CD14-positive monocyte (primary cell): ENCODE measurements around the gene KIRREL3. TPM values are rescaled to one million over a fixed set of nuclear protein-coding genes. Genes with fewer than 3 reads are reported as not detected.

Experiments
- DNase-seq, 3 donors: peaks; one replicate each; pipeline ENCODE4 v3.0.0-alpha.2; 2011 to 2022
- H2AFZ ChIP-seq: 2 replicates; pipeline ENCODE4 v1.6.0; 2012; ENCODE audit warnings: mild to moderate bottlenecking, low read depth, low read length, inconsistent platforms; ENCODE audit not compliant: insufficient read depth, poor library complexity, severe bottlenecking
- H3K27ac ChIP-seq, 2 donors: 1 replicate in 1 of 2; 2 replicates in 1 of 2; pipeline ENCODE4 v1.5.1; 2012 to 2013; ENCODE audit warnings: low read length in 2 of 2, control low read depth in 1 of 2, inconsistent platforms in 1 of 2, low read depth in 1 of 2, mild to moderate bottlenecking in 1 of 2
- H3K27me3 ChIP-seq, 2 donors: one replicate each; pipeline versions ENCODE4 v1.6.0 to v1.6.1; 2011 to 2013; ENCODE audit warnings: low read length in 2 of 2; ENCODE audit not compliant: control insufficient read depth in 2 of 2, insufficient read depth in 2 of 2
- H3K36me3 ChIP-seq, 2 donors: replicated peaks in 1 of 2; 1 replicate in 1 of 2; 2 replicates in 1 of 2; pipeline versions ENCODE4 v1.5.1 to v1.6.1; 2012 to 2013; ENCODE audit warnings: low read length in 2 of 2, control low read depth in 1 of 2, inconsistent platforms in 1 of 2, mild to moderate bottlenecking in 1 of 2; ENCODE audit not compliant: insufficient read depth in 2 of 2, control insufficient read depth in 1 of 2
- H3K4me1 ChIP-seq, 2 donors: 1 replicate in 1 of 2; 2 replicates in 1 of 2; pipeline versions ENCODE4 v1.5.1 to v1.6.1; 2012 to 2013; ENCODE audit warnings: low read length in 2 of 2, control low read depth in 1 of 2, inconsistent platforms in 1 of 2, mild to moderate bottlenecking in 1 of 2, moderate library complexity in 1 of 2; ENCODE audit not compliant: insufficient read depth in 2 of 2, control insufficient read depth in 1 of 2
- H3K4me2 ChIP-seq: replicated peaks from 2 replicates; pipeline ENCODE3; 2012; ENCODE audit warnings: low read length, moderate library complexity, mild to moderate bottlenecking; ENCODE audit not compliant: poor library complexity, severe bottlenecking; ENCODE audit errors: extremely low read depth
- H3K4me3 ChIP-seq, 3 experiments: fragments of 200-600 bp in 1 of 3; sonication (generic) in 1 of 3; replicated peaks in 1 of 3; 1 replicate in 2 of 3; 2 replicates in 1 of 3; pipeline ENCODE4 v1.5.1; 2011 to 2013; ENCODE audit warnings: low read length in 3 of 3, mild to moderate bottlenecking in 3 of 3, control low read depth in 2 of 3, low read depth in 2 of 3, inconsistent platforms in 1 of 3, moderate library complexity in 1 of 3
- H3K79me2 ChIP-seq: 2 replicates; pipeline ENCODE4 v1.6.0; 2012; ENCODE audit warnings: mild to moderate bottlenecking, control low read depth, inconsistent platforms, low read length, moderate library complexity; ENCODE audit not compliant: insufficient read depth
- H3K9ac ChIP-seq: 2 replicates; pipeline ENCODE4 v1.6.0; 2017; ENCODE audit warnings: low read length, mild to moderate bottlenecking; ENCODE audit not compliant: insufficient read depth, poor library complexity, severe bottlenecking
- H3K9me3 ChIP-seq, 2 donors: replicated peaks in 1 of 2; 1 replicate in 1 of 2; 2 replicates in 1 of 2; pipeline versions ENCODE4 v1.5.1 to v1.6.1; 2012 to 2013; ENCODE audit warnings: low read length in 2 of 2, control low read depth in 1 of 2; ENCODE audit not compliant: control insufficient read depth in 1 of 2, insufficient read depth in 1 of 2
- H4K20me1 ChIP-seq: 2 replicates; pipeline ENCODE4 v1.6.0; 2012; ENCODE audit warnings: mild to moderate bottlenecking, low read length, control low read depth, moderate library complexity; ENCODE audit not compliant: insufficient read depth
- H3K27ac Mint-ChIP-seq, 7 donors: one replicate each; pipeline ENCODE4 v1.8.0; 2020; ENCODE audit warnings: mild to moderate bottlenecking in 7 of 7, mixed read lengths in 7 of 7, moderate library complexity in 6 of 7, inconsistent platforms in 2 of 7
- H3K27me3 Mint-ChIP-seq, 3 donors: one replicate each; pipeline ENCODE4 v1.8.0; 2021 to 2022; ENCODE audit warnings: low read depth in 3 of 3, mild to moderate bottlenecking in 3 of 3, mixed read lengths in 3 of 3, moderate library complexity in 3 of 3, inconsistent platforms in 1 of 3
- H3K36me3 Mint-ChIP-seq, 2 donors: one replicate each; pipeline ENCODE4 v1.8.0; 2020; ENCODE audit warnings: mixed read lengths in 2 of 2, inconsistent platforms in 1 of 2, mild to moderate bottlenecking in 1 of 2
- H3K4me1 Mint-ChIP-seq: one replicate; pipeline ENCODE4 v1.8.0; 2020; ENCODE audit warnings: mild to moderate bottlenecking, mixed read lengths
- H3K4me3 Mint-ChIP-seq, 2 donors: one replicate each; pipeline ENCODE4 v1.8.0; 2020; ENCODE audit warnings: mild to moderate bottlenecking in 2 of 2, mixed read lengths in 2 of 2, moderate library complexity in 1 of 2
- H3K9me3 Mint-ChIP-seq, 7 donors: one replicate each; pipeline ENCODE4 v1.8.0; 2020 to 2022; ENCODE audit warnings: mixed read lengths in 7 of 7, mild to moderate bottlenecking in 6 of 7, moderate library complexity in 6 of 7, inconsistent platforms in 2 of 7
- WGBS: methylation state at CpG from one replicate; pipeline ENCODE4 v1.1.5; 2013; ENCODE audit warnings: missing lambda C conversion rate; ENCODE audit not compliant: insufficient coverage; 5-methylcytosine and 5-hydroxymethylcytosine counted together
- intact Hi-C, 2 donors: fragments of 100-400 bp; cut with micrococcal nuclease; formaldehyde crosslinking; loops; one replicate each; pipeline versions ENCODE4 v1.15.0 to v1.15.1; 2023
- polyA plus RNA-seq, 3 donors: library from polyadenylated mRNA; depleted of rRNA in 1 of 3; unstranded in 2 of 3; stranded (reverse) in 1 of 3; fragments of 300-500 nt in 2 of 3; fragments of >200 nt in 1 of 3; fragmentation: Illumina TruSeq in 2 of 3; gene quantifications; 1 replicate in 2 of 3; 2 replicates in 1 of 3; pipeline ENCODE4 v1.2.3, GENCODE V29; 2012 to 2021
- TF ChIP-seq, protein P1 (sequence below): fragments of 200-600 bp; IDR thresholded peaks from one replicate; pipeline ENCODE4 v1.8.0; 2022; ENCODE audit warnings: antibody characterized with exemption, mild to moderate bottlenecking

Gene KIRREL3
- polyA plus RNA-seq, 3 donors: not detected

DNA sequence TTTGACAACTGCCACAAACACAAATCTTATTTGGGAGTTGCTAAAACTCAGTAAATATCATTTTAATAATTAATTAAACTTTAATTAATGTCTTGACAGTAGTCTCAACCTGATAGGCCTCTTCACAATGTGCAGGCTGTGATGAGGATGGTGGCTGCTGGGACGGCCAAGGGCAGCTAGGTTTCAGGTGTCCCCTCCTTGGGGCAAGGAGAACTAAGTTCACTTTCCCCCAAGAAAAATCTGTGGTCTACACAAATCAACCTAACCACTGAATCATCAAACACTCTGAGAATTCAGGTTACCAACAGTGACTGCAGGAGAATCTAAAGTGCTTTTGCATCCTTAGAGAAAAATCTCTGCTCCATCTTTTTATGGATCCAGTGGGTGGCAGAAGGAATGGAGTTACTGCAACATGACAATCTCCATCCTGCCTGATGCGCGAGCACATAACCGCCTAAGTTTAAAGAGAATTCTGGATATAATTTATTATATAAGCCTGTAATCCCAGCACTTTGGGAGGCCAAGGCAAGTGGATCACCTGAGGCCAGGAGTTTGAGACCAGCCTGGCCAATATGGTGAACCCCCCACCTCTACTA is 289.7 kb downstream of the KIRREL3 start:
- WGBS: no CpG with 5 or more reads among the region's 4 CpGs
- peaks cover 0 to 2% (median 0%) of the 10 kb centered on the region in 7 donors for H3K9me3 Mint-ChIP-seq
- Histone ChIP-seq H3K9ac (no peak overlapping the region), H3K9me3 (no peaks in the 10 kb centered on the region), H3K4me3 (no peak overlapping the region), H3K4me1 (no peaks in the 10 kb centered on the region), H4K20me1 (no peaks in the 10 kb centered on the region), H2AFZ (no peak overlapping the region), H3K27ac (no peak overlapping the region), H3K4me2 (no peak overlapping the region), H3K79me2 (no peaks in the 10 kb centered on the region), H3K27me3 (peaks cover 2 to 29% of the 10 kb centered on the region in 2 donors), H3K36me3 (no peaks in the 10 kb centered on the region)
- no peaks in the 10 kb centered on the region for H3K4me1 Mint-ChIP-seq
- no peak for DNase-seq
- TF ChIP-seq, protein P1, sequence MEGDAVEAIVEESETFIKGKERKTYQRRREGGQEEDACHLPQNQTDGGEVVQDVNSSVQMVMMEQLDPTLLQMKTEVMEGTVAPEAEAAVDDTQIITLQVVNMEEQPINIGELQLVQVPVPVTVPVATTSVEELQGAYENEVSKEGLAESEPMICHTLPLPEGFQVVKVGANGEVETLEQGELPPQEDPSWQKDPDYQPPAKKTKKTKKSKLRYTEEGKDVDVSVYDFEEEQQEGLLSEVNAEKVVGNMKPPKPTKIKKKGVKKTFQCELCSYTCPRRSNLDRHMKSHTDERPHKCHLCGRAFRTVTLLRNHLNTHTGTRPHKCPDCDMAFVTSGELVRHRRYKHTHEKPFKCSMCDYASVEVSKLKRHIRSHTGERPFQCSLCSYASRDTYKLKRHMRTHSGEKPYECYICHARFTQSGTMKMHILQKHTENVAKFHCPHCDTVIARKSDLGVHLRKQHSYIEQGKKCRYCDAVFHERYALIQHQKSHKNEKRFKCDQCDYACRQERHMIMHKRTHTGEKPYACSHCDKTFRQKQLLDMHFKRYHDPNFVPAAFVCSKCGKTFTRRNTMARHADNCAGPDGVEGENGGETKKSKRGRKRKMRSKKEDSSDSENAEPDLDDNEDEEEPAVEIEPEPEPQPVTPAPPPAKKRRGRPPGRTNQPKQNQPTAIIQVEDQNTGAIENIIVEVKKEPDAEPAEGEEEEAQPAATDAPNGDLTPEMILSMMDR: no peak
- intact Hi-C loops: no loop called here
- peaks cover 26 to 33% (median 28%) of the 10 kb centered on the region in 3 donors for H3K27me3 Mint-ChIP-seq
- no peaks in the 10 kb centered on the region for H3K36me3 Mint-ChIP-seq
- no peak overlapping the region for H3K4me3 Mint-ChIP-seq
- H3K27ac Mint-ChIP-seq: no peak overlapping the region

GRCh38 chr11:126707498-126707897 is 293.1 kb downstream of the KIRREL3 start:
- Mint-ChIP-seq H3K36me3 (no peaks in the 10 kb centered on the region), H3K4me3 (no peak overlapping the region), H3K9me3 (peaks cover 0 to 3% (median 0%) of the 10 kb centered on the region in 7 donors), H3K27ac (no peak overlapping the region), H3K27me3 (peaks cover 16 to 28% (median 23%) of the 10 kb centered on the region in 3 donors), H3K4me1 (no peaks in the 10 kb centered on the region)
- Histone ChIP-seq H3K79me2 (no peaks in the 10 kb centered on the region), H3K4me1 (no peaks in the 10 kb centered on the region), H2AFZ (no peak overlapping the region), H3K27ac (no peak overlapping the region), H3K36me3 (no peaks in the 10 kb centered on the region), H4K20me1 (no peaks in the 10 kb centered on the region), H3K27me3 (peaks cover 2 to 21% of the 10 kb centered on the region in 2 donors), H3K9me3 (no peaks in the 10 kb centered on the region), H3K4me2 (no peak overlapping the region), H3K4me3 (no peak overlapping the region), H3K9ac (no peak overlapping the region)
- TF ChIP-seq, protein P1: no peak
- intact Hi-C loops: no loop called here
- 78% methylated on average over 2 of the region's 2 CpGs for WGBS
- DNase-seq: no peak
